Mammary epithelial cell (primary cell): ENCODE measurements around the gene TBC1D22A.

ENCODE experiments used
- EZH2 ChIP-seq: IDR thresholded peaks from 2 replicates; pipeline ENCODE4 v1.6.1; 2012; ENCODE audit warnings: low read length, inconsistent platforms, borderline replicate concordance
- TF ChIP-seq, protein P1 (sequence below), 2 donors: IDR thresholded peaks in 1 of 2; conservative IDR thresholded peaks in 1 of 2; 2 replicates each; pipeline ENCODE4 v1.5.1; 2011 to 2012; ENCODE audit warnings: inconsistent platforms in 2 of 2, low read length in 2 of 2, mild to moderate bottlenecking in 2 of 2, control low read depth in 1 of 2, low read depth in 1 of 2; ENCODE audit not compliant: insufficient read depth in 1 of 2; ENCODE audit errors: extremely low read depth in 1 of 2

DNA sequence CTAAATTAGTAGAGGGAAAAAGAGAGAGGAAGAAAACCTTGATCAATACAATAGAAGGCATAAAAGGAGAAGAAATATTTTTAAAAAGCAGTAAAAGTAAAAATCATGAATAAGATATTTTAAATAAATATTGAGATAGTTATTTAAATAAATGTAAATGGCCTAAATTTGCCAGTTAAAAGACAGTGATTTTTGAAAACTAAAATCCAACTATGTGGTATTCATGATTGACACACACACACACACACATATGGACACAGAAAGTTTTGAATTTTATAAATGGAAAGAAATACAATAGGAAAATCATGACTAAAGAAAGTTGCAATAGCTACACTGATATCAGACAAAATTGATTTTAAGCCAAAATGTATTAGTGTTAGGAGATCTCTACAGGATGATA is 313.1 kb downstream of the TBC1D22A start:
- TF ChIP-seq, protein P1, sequence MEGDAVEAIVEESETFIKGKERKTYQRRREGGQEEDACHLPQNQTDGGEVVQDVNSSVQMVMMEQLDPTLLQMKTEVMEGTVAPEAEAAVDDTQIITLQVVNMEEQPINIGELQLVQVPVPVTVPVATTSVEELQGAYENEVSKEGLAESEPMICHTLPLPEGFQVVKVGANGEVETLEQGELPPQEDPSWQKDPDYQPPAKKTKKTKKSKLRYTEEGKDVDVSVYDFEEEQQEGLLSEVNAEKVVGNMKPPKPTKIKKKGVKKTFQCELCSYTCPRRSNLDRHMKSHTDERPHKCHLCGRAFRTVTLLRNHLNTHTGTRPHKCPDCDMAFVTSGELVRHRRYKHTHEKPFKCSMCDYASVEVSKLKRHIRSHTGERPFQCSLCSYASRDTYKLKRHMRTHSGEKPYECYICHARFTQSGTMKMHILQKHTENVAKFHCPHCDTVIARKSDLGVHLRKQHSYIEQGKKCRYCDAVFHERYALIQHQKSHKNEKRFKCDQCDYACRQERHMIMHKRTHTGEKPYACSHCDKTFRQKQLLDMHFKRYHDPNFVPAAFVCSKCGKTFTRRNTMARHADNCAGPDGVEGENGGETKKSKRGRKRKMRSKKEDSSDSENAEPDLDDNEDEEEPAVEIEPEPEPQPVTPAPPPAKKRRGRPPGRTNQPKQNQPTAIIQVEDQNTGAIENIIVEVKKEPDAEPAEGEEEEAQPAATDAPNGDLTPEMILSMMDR (conservative IDR thresholded peaks at IDR 0.05 in 1 of 2, IDR thresholded peaks at IDR 0.05 in 1 of 2; ENCODE audit: extremely low read depth in 1 of 2, insufficient read depth in 1 of 2, low read depth in 1 of 2, low read length in 2 of 2) = no peak
- TF ChIP-seq EZH2 = no peak
